A549 treated with AZD9567 at 1 μM for 4 hours (cell line): ENCODE measurements around the gene MUTYH. TPM values are rescaled to one million over a fixed set of nuclear protein-coding genes. Genes with fewer than 3 reads are reported as not detected.

ENCODE experiments used
- total RNA-seq: library from RNA; stranded (reverse); fragments of 200-300 nt; extraction: Qiagen RNA extraction; gene quantifications from 5 replicates; pipeline ENCODE4 v1.2.3, GENCODE V29; 2022; ENCODE audit not compliant: insufficient read depth

MUTYH gene
- total RNA-seq, result 7.1 to 11.4 TPM (median 10.9 TPM) in 5 replicates

DNA sequence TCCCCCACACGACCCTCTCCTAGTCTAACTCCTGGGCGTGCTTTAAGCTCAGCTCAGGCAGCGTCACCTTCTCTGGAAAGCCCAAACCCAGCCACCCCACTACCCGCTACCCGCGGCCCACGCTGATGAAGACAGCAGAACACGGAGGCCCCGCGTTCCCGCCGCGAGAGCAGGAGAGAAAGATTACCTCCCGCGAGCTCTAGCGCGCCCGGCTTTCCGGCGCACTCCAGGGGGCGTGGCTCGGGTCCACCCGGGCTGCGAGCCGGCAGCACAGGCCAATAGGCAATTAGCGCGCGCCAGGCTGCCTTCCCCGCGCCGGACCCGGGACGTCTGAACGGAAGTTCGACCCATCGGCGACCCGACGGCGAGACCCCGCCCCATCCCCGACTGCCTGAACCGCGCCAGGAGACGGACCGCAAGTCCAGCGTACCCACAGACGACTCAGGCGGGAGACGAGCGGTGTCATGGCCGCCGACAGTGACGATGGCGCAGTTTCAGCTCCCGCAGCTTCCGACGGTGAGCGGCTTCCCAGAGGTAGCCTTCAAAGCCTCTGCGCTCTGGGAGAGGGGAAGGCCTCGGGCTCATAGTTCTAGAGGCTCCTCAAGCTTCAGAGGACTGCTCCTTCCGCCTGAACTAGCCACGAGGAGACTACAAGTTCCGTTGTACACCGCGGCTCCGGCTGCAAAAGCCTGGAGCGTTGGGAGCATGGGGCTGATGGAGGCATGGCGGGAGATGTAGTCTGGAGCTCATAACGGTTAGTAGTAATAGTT is at the start of gene MUTYH, which contains the start of gene TOE1:
Gene MUTYH, minus strand, starts transcription at position 652 of the 770 bp plus-strand sequence. CDS start 5,935 bp downstream, outside the sequence.
Gene TOE1, plus strand, starts transcription at position 382 of the 770 bp plus-strand sequence. Its CDS starts 83 bp downstream, at position 465.

DNA sequence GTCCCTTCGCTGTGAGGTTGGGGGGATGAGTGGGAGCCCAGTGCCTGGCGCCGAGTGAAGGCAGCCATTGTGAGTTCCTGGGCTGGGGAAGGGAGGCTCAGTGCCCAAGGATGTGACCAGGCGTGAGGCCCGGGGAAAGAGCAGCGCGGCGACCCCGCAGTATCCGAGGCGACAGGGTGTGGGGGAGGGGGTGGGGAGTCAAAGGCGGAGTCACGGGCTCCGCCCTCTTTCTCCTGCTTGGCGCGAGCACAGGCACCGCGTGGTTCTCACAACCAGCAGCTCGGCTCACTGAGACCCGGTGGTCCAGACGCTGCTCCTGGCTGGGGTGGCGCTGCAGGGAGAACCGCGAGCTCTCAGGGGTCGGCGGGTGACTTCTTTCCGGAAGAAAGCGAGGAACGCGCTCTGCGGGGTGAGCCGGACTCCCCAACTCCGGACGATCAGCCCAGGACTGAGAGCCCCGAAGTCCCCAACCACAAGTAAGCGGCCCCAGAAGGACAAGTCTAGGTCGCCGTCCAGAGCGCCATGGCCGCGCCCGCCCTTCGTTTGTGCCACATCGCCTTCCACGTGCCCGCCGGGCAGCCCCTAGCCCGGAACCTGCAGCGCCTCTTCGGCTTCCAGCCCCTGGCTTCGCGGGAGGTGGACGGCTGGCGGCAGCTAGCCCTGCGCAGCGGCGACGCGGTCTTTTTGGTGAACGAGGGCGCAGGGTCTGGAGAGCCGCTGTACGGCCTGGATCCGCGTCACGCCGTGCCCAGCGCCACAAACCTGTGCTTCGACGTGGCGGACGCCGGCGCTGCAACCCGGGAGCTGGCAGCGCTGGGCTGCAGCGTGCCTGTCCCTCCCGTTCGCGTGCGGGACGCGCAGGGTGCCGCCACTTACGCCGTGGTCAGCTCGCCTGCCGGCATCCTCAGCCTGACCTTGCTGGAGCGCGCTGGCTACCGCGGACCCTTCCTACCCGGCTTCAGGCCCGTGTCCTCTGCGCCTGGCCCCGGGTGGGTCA is 13.3 kb downstream of the MUTYH start, which contains the start of gene HPDL:
Gene HPDL, plus strand, starts transcription at position 269 of the 997 bp plus-strand sequence. Its CDS starts 254 bp downstream, at position 523.

Other genes starting within 250 kb of the MUTYH start
- 0.33 to 0.65 TPM (median 0.61 TPM) in 5 replicates for gene ZSWIM5, start 133.8 kb downstream of the MUTYH start, total RNA-seq
- 2.6 to 4.2 TPM (median 3.3 TPM) in 5 replicates for gene HPDL, start 13.5 kb downstream of the MUTYH start, total RNA-seq
- 12.1 to 14.1 TPM (median 13.2 TPM) in 5 replicates for gene TOE1, start 270 bp downstream of the MUTYH start, total RNA-seq
- 0.34 to 0.38 TPM (median 0.37 TPM) in 4 of 5 replicates, not detected in the other for gene TESK2, start 150.7 kb upstream of the MUTYH start, total RNA-seq
- 1.5 to 2.6 TPM (median 1.9 TPM) in 5 replicates for gene CCDC163, start 159.6 kb upstream of the MUTYH start, total RNA-seq
- 1.2 to 4.9 TPM (median 1.5 TPM) in 5 replicates for gene MMACHC, start 159.9 kb upstream of the MUTYH start, total RNA-seq
- gene PRDX1, start 181.4 kb upstream of the MUTYH start, total RNA-seq, result 2,040 to 2,165 TPM (median 2,060 TPM) in 5 replicates
- 76.5 to 125 TPM (median 81.1 TPM) in 5 replicates for gene AKR1A1, start 210.4 kb upstream of the MUTYH start, total RNA-seq
- gene NASP, start 243.6 kb upstream of the MUTYH start, total RNA-seq, result 119 to 140 TPM (median 130 TPM) in 5 replicates